ENCODE results near the gene TMEM212. TPM values are rescaled to one million over a fixed set of nuclear protein-coding genes. Genes with fewer than 3 reads are reported as not detected.

Gene TMEM212
- polyA plus RNA-seq, 1 experiment, result not detected

- TF ChIP-seq CTCF (IDR thresholded peaks at IDR 0.05; ENCODE audit: insufficient read depth, low read depth, low read length), result no peak
- DNase-seq (ENCODE audit: low read depth), result no peak
- ChIA-PET POLR2A (no interaction called here), CTCF (no interaction called here)
- Histone ChIP-seq H3K4me3 (ENCODE audit: low read depth, low read length) (no peak overlapping the region), H3K36me3 (ENCODE audit: control insufficient read depth, insufficient read depth, low read length) (no peaks in the 10 kb centered on the region), H3K27me3 (ENCODE audit: control insufficient read depth, insufficient read depth, low read length) (no peaks in the 10 kb centered on the region)
Measured at GRCh38 chr3:171888466-171888865, 45.3 kb downstream of the TMEM212 start.

GRCh38 chr3:171890398-171890797, 47.2 kb downstream of the TMEM212 start:
- Histone ChIP-seq H3K36me3 (ENCODE audit: control insufficient read depth, insufficient read depth, low read length) (no peaks in the 10 kb centered on the region), H3K4me3 (ENCODE audit: low read depth, low read length) (no peak overlapping the region), H3K27me3 (ENCODE audit: control insufficient read depth, insufficient read depth, low read length) (peaks cover 2% of the 10 kb centered on the region; the same call in 1 of the 2 replicates)
- ChIA-PET CTCF (interaction anchor here (0.9 kb wide), 1 partner anchor 9 kb away, joined by 3 read pairs; no protein-coding TSS in a partner anchor), POLR2A (no interaction called here)
- DNase-seq (ENCODE audit: low read depth), result no peak
- TF ChIP-seq CTCF (IDR thresholded peaks at IDR 0.05; ENCODE audit: insufficient read depth, low read depth, low read length), result no peak

- CTCF ChIA-PET, result no interaction called here
- no peak for TF ChIP-seq CTCF (IDR thresholded peaks at IDR 0.05; ENCODE audit: insufficient read depth, low read depth, low read length)
- POLR2A ChIA-PET, result no interaction called here
- H3K27me3 ChIP-seq (ENCODE audit: control insufficient read depth, insufficient read depth, low read length), result peaks cover 2% of the 10 kb centered on the region; the same call in 1 of the 2 replicates
- DNase-seq (ENCODE audit: low read depth), result no peak
- H3K36me3 ChIP-seq (ENCODE audit: control insufficient read depth, insufficient read depth, low read length), result no peaks in the 10 kb centered on the region
- no peak overlapping the region for H3K4me3 ChIP-seq (ENCODE audit: low read depth, low read length)
Measured at GRCh38 chr3:171892457-171892856, 49.3 kb downstream of the TMEM212 start.

- CTCF ChIA-PET, result no interaction called here
- POLR2A ChIA-PET, result no interaction called here
- Histone ChIP-seq H3K36me3 (ENCODE audit: control insufficient read depth, insufficient read depth, low read length) (no peaks in the 10 kb centered on the region), H3K27me3 (ENCODE audit: control insufficient read depth, insufficient read depth, low read length) (peaks cover 2% of the 10 kb centered on the region; the same call in 1 of the 2 replicates), H3K4me3 (ENCODE audit: low read depth, low read length) (no peak overlapping the region)
- DNase-seq (ENCODE audit: low read depth), result no peak
- TF ChIP-seq CTCF (IDR thresholded peaks at IDR 0.05; ENCODE audit: insufficient read depth, low read depth, low read length), result no peak
Measured at GRCh38 chr3:171895291-171895690, 52.1 kb downstream of the TMEM212 start.

GRCh38 chr3:171895900-171896299, 52.8 kb downstream of the TMEM212 start:
- Histone ChIP-seq H3K36me3 (ENCODE audit: control insufficient read depth, insufficient read depth, low read length) (no peaks in the 10 kb centered on the region), H3K27me3 (ENCODE audit: control insufficient read depth, insufficient read depth, low read length) (peaks cover 2% of the 10 kb centered on the region; the same call in 1 of the 2 replicates), H3K4me3 (ENCODE audit: low read depth, low read length) (no peak overlapping the region)
- POLR2A ChIA-PET, result no interaction called here
- no peak for DNase-seq (ENCODE audit: low read depth)
- CTCF ChIA-PET, result no interaction called here
- TF ChIP-seq CTCF (IDR thresholded peaks at IDR 0.05; ENCODE audit: insufficient read depth, low read depth, low read length), result no peak

Measured in BJ (cell line).